HCT116 (cell line): ENCODE measurements around the gene SYNDIG1. TPM values are rescaled to one million over a fixed set of nuclear protein-coding genes. Genes with fewer than 3 reads are reported as not detected.

ENCODE experiments used
- ATAC-seq: fragments of 200-7000 bp; cut with Tn5 transposase; 2 replicates; pipeline ENCODE4 v1.9.1; 2020; ENCODE audit warnings: mild to moderate bottlenecking, moderate library complexity
- BruUV-seq: library from RNA; stranded (reverse); fragments of 400-500 nt; replicated peaks from 2 replicates; lab custom pipeline; 2021; lab: Mats Ljungman, UMichigan
- CTCF ChIA-PET: fragments of 300-600 bp; sonication (Branson Sonifier 250); formaldehyde crosslinking; loops from one replicate; lab custom pipeline; 2021; ENCODE audit warnings: antibody characterized with exemption; lab: Charles Lee
- POLR2A ChIA-PET: fragments of 300-600, 350-600 bp; sonication (Branson Sonifier 250); formaldehyde crosslinking; loops from one replicate; lab custom pipeline; 2021; ENCODE audit warnings: antibody characterized with exemption; lab: Charles Lee
- RAD21 ChIA-PET, 2 experiments: fragments of 300-600 bp; sonication (Branson Sonifier 250); formaldehyde crosslinking; loops; one replicate each; lab custom pipeline; 2023; ENCODE audit warnings: low total read pairs in 2 of 2; ENCODE audit not compliant: uncharacterized antibody in 2 of 2, unreplicated experiment in 2 of 2, low non-redundant PET in 1 of 2; lab: Charles Lee
- DNase-seq: peaks from one replicate; pipeline ENCODE4 v3.0.0-alpha.2; 2010; ENCODE audit warnings: low read depth, low spot score
- H2AFZ ChIP-seq: fragments of 200-600 bp; shearing (Covaris generic), sonication (generic); 2 replicates; pipeline ENCODE4 v1.6.1; 2017; ENCODE audit warnings: low read depth, mixed run types, mixed read lengths, antibody characterized with exemption, low read length; ENCODE audit not compliant: poor library complexity, severe bottlenecking
- H3K27ac ChIP-seq: 2 replicates; pipeline ENCODE4 v1.5.1; 2012; ENCODE audit warnings: low read depth, low read length
- H3K27me3 ChIP-seq: fragments of 200-600 bp; sonication (generic); 2 replicates; pipeline ENCODE4 v1.6.1; 2016; ENCODE audit warnings: mixed run types, low read length, mixed read lengths; ENCODE audit not compliant: insufficient read depth
- H3K36me3 ChIP-seq, 2 experiments: fragments of 200-500 bp in 1 of 2; fragments of 200-600 bp in 1 of 2; sonication (Bioruptor generic) in 1 of 2; sonication (generic) in 1 of 2; 2 replicates each; pipeline versions ENCODE4 v1.5.1 to v1.6.1; 2014 to 2016; ENCODE audit warnings: low read length in 2 of 2, inconsistent platforms in 1 of 2, mixed read lengths in 1 of 2, mixed run types in 1 of 2; ENCODE audit not compliant: insufficient read depth in 2 of 2, control insufficient read depth in 1 of 2
- H3K4me1 ChIP-seq, 2 experiments: fragments of 200-600 bp in 1 of 2; sonication (generic) in 1 of 2; 2 replicates each; pipeline versions ENCODE4 v1.5.1 to v1.6.1; 2012 to 2017; ENCODE audit warnings: low read length in 2 of 2, inconsistent platforms in 1 of 2, mild to moderate bottlenecking in 1 of 2, mixed read lengths in 1 of 2, mixed run types in 1 of 2, moderate library complexity in 1 of 2; ENCODE audit not compliant: insufficient read depth in 2 of 2, control insufficient read depth in 1 of 2
- H3K4me2 ChIP-seq: fragments of 200-600 bp; sonication (generic); 2 replicates; pipeline ENCODE4 v1.6.1; 2017; ENCODE audit warnings: mixed run types, low read length, mixed read lengths
- H3K4me3 ChIP-seq, 2 experiments: fragments of 200-600 bp in 1 of 2; sonication (generic) in 1 of 2; replicated peaks in 1 of 2; 2 replicates each; pipeline ENCODE4 v1.5.1; 2011 to 2016; ENCODE audit warnings: low read length in 2 of 2, control low read depth in 1 of 2, low read depth in 1 of 2, mild to moderate bottlenecking in 1 of 2, mixed read lengths in 1 of 2, mixed run types in 1 of 2
- H3K79me2 ChIP-seq: fragments of 200-600 bp; sonication (generic); 2 replicates; pipeline ENCODE4 v1.6.1; 2017; ENCODE audit warnings: mild to moderate bottlenecking, mixed run types, low read length, moderate library complexity, mixed read lengths; ENCODE audit not compliant: insufficient read depth
- H3K9ac ChIP-seq: fragments of 200-600 bp; sonication (generic); 2 replicates; pipeline ENCODE4 v1.6.1; 2016; ENCODE audit warnings: low read length, mixed read lengths
- H3K9me2 ChIP-seq: fragments of 200-600 bp; sonication (generic), shearing (Covaris generic); 2 replicates; pipeline ENCODE4 v1.6.1; 2017; ENCODE audit warnings: mixed run types, mild to moderate bottlenecking, moderate library complexity; ENCODE audit not compliant: insufficient read depth
- H3K9me3 ChIP-seq, 2 experiments: fragments of 200-500 bp in 1 of 2; fragments of 200-600 bp in 1 of 2; sonication (Bioruptor generic) in 1 of 2; sonication (generic) in 1 of 2; 2 replicates each; pipeline ENCODE4 v1.6.1; 2014 to 2017; ENCODE audit warnings: low read length in 2 of 2, mixed read lengths in 2 of 2, inconsistent platforms in 1 of 2, low read depth in 1 of 2, mild to moderate bottlenecking in 1 of 2, mixed run types in 1 of 2, moderate library complexity in 1 of 2; ENCODE audit not compliant: control insufficient read depth in 1 of 2, insufficient read depth in 1 of 2
- H4K20me1 ChIP-seq: fragments of 200-600 bp; sonication (generic), shearing (Covaris generic); 2 replicates; pipeline ENCODE4 v1.6.1; 2017; ENCODE audit warnings: mixed run types, mild to moderate bottlenecking, moderate library complexity; ENCODE audit not compliant: insufficient read depth
- CBX3 ChIP-seq: IDR thresholded peaks from 2 replicates; pipeline ENCODE4 v1.6.1; 2012; ENCODE audit warnings: low read depth
- CEBPB ChIP-seq: IDR thresholded peaks from 2 replicates; pipeline ENCODE4 v1.6.1; 2012; ENCODE audit warnings: low read depth
- EGR1 ChIP-seq: IDR thresholded peaks from 2 replicates; pipeline ENCODE4 v1.6.1; 2012; ENCODE audit warnings: low read depth
- ELF1 ChIP-seq: IDR thresholded peaks from 2 replicates; pipeline ENCODE4 v1.6.1; 2012; ENCODE audit warnings: low read depth, borderline replicate concordance
- EZH2 ChIP-seq: fragments of 200-600 bp; sonication (generic); IDR thresholded peaks from 2 replicates; pipeline ENCODE4 v1.6.1; 2017; ENCODE audit warnings: antibody characterized with exemption, mixed run types
- EZH2phosphoT487 ChIP-seq: fragments of 200-600 bp; IDR thresholded peaks from 2 replicates; pipeline ENCODE4 v1.6.1; 2018; ENCODE audit warnings: antibody characterized with exemption, borderline replicate concordance
- FOSL1 ChIP-seq: IDR thresholded peaks from 2 replicates; pipeline ENCODE4 v1.6.1; 2012; ENCODE audit warnings: low read depth
- JUND ChIP-seq: IDR thresholded peaks from 2 replicates; pipeline ENCODE4 v1.6.1; 2012
- POLR2AphosphoS5 ChIP-seq: IDR thresholded peaks from 2 replicates; pipeline ENCODE4 v1.6.1; 2011; ENCODE audit warnings: mild to moderate bottlenecking, low read depth, low read length, moderate library complexity
- RAD21 ChIP-seq: IDR thresholded peaks from 2 replicates; pipeline ENCODE4 v1.6.1; 2012; ENCODE audit warnings: low read depth, mild to moderate bottlenecking
- SRF ChIP-seq: IDR thresholded peaks from 2 replicates; pipeline ENCODE4 v1.6.1; 2012; ENCODE audit warnings: low read depth
- TCF7L2 ChIP-seq: IDR thresholded peaks from 2 replicates; pipeline ENCODE4 v1.7.0; 2011; ENCODE audit warnings: borderline replicate concordance, inconsistent platforms; ENCODE audit not compliant: insufficient read depth, insufficient read length; ENCODE audit errors: extremely low read depth
- YY1 ChIP-seq: IDR thresholded peaks from 2 replicates; pipeline ENCODE4 v1.6.1; 2011; ENCODE audit warnings: low read length, low read depth, moderate library complexity, mild to moderate bottlenecking; ENCODE audit not compliant: insufficient replicate concordance; ENCODE audit errors: extremely low read depth
- ZFX ChIP-seq: fragments of 450-650 bp; IDR thresholded peaks from 2 replicates; pipeline ENCODE4 v1.6.1; 2017
- ZNF274 ChIP-seq: fragments of 200-500 bp; sonication (Bioruptor generic); IDR thresholded peaks from 2 replicates; pipeline ENCODE4 v1.6.1; 2014; ENCODE audit warnings: mild to moderate bottlenecking, low read depth, low read length, inconsistent platforms
- intact Hi-C: fragments of 100-400 bp; cut with micrococcal nuclease; formaldehyde crosslinking; loops from 2 replicates; pipeline ENCODE4 v1.10.0; 2022
- total RNA-seq: library from RNA; stranded (reverse); gene quantifications from one replicate; pipeline ENCODE4 v1.2.1, GENCODE V29; 2021; ENCODE audit not compliant: unreplicated experiment
- TF ChIP-seq, protein P1 (sequence below): IDR thresholded peaks from 2 replicates; pipeline ENCODE4 v1.6.1; 2012

The SYNDIG1 gene
- total RNA-seq, 1 experiment from 2014 or later, result not detected

DNA sequence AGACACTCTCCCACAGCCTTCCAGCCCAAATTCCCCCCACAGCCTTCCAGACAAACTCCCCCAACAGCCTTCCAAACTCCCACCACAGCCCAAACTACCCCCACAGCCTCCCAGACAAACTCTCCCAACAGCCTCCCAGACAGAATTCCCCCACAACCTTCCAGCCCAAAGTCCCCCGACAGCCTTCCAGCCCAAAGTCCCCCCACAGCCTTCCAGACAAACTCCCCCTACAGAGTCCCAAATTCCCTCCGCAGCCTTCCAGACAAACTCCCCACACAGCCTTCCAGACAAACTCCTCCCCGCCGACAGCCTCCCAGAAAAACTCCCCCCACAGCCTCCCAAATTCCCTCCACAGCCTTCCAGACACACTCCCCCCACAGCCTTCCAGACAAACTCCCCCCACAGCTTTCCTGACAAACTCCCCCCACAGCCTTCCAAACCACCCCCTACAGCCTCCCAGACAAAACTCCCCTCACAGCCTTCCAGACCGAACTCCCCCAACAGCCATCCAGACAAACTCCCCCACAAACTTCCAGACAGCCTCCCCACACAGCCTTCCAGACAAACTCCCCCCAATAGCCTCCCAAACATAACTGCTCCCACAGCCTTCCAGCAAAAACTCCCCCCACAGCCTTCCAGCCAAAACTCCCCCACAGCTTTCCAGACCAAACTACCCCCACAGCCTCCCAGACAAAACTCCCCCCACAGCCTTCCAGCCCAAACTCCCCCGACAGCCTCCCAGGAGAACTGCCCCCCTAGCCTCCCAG lies 38.0 kb upstream of the SYNDIG1 start:
- H3K4me3 ChIP-seq, result no peak overlapping the region
- BruUV-seq, result no TSS peak
- ChIA-PET CTCF (no interaction called here), POLR2A (no interaction called here), RAD21 (no interaction called here)
- H3K4me1 ChIP-seq, result no peaks in the 10 kb centered on the region
- ATAC-seq, result no peak
- H3K9ac ChIP-seq, result no peak overlapping the region
- DNase-seq, result no peak
- H3K9me3 ChIP-seq, result no peaks in the 10 kb centered on the region
- H4K20me1 ChIP-seq, result no peaks in the 10 kb centered on the region
- no peaks in the 10 kb centered on the region for H3K27me3 ChIP-seq
- H3K79me2 ChIP-seq, result no peaks in the 10 kb centered on the region
- no peak overlapping the region for H2AFZ ChIP-seq
- H3K9me2 ChIP-seq, result no peaks in the 10 kb centered on the region
- H3K4me2 ChIP-seq, result no peak overlapping the region
- H3K27ac ChIP-seq, result no peak overlapping the region
- intact Hi-C loops, result no loop called here
- TF ChIP-seq RAD21, result no peak
- no peak for TF ChIP-seq CEBPB
- TF ChIP-seq EZH2phosphoT487, result no peak
- no peak for TF ChIP-seq CBX3
- TF ChIP-seq POLR2AphosphoS5, result no peak
- no peak for TF ChIP-seq ZNF274
- TF ChIP-seq ELF1, result no peak
- TF ChIP-seq EGR1, result no peak
- no peak for TF ChIP-seq SRF
- TF ChIP-seq JUND, result no peak
- TF ChIP-seq TCF7L2, result no peak
- no peak for TF ChIP-seq ZFX
- TF ChIP-seq YY1, result no peak
- no peak for TF ChIP-seq EZH2
- TF ChIP-seq, protein P1, sequence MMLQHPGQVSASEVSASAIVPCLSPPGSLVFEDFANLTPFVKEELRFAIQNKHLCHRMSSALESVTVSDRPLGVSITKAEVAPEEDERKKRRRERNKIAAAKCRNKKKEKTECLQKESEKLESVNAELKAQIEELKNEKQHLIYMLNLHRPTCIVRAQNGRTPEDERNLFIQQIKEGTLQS, result no peak
- no peak for TF ChIP-seq FOSL1
- no peaks in the 10 kb centered on the region for H3K36me3 ChIP-seq
